ENCODE measurements around the gene PIEZO1.

GRCh38 chr16:88732961-88733294, 52.1 kb downstream of the PIEZO1 start:
- TF ChIP-seq HNRNPH1 (optimal IDR thresholded peaks at IDR 0.05; ENCODE audit: low read depth, low read length) (no peak), CEBPB (tag; IDR thresholded peaks at IDR 0.05) (no peak), ZC3H4 (CRISPR knock-in tag; IDR thresholded peaks at IDR 0.05; ENCODE audit: borderline replicate concordance) (no peak), CTCF (IDR thresholded peaks at IDR 0.05 in 2 of 3, conservative IDR thresholded peaks at IDR 0.05 in 1 of 3; ENCODE audit: insufficient read depth in 2 of 3, low read depth in 1 of 3, low read length in 3 of 3) (no peak), KDM4B (IDR thresholded peaks at IDR 0.05; ENCODE audit: borderline replicate concordance in 2 of 2, low read depth in 1 of 2) (no peak), ARNT (IDR thresholded peaks at IDR 0.05) (no peak), ZNF449 (CRISPR knock-in tag; IDR thresholded peaks at IDR 0.05) (no peak)
- TF ChIP-seq, protein P1, sequence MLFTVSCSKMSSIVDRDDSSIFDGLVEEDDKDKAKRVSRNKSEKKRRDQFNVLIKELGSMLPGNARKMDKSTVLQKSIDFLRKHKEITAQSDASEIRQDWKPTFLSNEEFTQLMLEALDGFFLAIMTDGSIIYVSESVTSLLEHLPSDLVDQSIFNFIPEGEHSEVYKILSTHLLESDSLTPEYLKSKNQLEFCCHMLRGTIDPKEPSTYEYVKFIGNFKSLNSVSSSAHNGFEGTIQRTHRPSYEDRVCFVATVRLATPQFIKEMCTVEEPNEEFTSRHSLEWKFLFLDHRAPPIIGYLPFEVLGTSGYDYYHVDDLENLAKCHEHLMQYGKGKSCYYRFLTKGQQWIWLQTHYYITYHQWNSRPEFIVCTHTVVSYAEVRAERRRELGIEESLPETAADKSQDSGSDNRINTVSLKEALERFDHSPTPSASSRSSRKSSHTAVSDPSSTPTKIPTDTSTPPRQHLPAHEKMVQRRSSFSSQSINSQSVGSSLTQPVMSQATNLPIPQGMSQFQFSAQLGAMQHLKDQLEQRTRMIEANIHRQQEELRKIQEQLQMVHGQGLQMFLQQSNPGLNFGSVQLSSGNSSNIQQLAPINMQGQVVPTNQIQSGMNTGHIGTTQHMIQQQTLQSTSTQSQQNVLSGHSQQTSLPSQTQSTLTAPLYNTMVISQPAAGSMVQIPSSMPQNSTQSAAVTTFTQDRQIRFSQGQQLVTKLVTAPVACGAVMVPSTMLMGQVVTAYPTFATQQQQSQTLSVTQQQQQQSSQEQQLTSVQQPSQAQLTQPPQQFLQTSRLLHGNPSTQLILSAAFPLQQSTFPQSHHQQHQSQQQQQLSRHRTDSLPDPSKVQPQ (CRISPR knock-in tag; IDR thresholded peaks at IDR 0.05; ENCODE audit: borderline replicate concordance), result no peak
